ENCODE results near the gene ABI2.

ABI2 gene

GRCh38 chr2:203484266-203485112 lies 156.3 kb downstream of the ABI2 start:
- DNase-seq = peak; percentile 34

- no peak for DNase-seq
Measured at GRCh38 chr2:203489531-203489930, 161.3 kb downstream of the ABI2 start.

- no peak for DNase-seq
Measured at GRCh38 chr2:203490391-203490790, 162.2 kb downstream of the ABI2 start.

- no peak for DNase-seq
Measured at GRCh38 chr2:203492965-203493364, 164.8 kb downstream of the ABI2 start.
